Measurements from ENCODE around the gene MPRIP.

Gene MPRIP

GRCh38 chr17:17221329-17221728, 179.1 kb downstream of the MPRIP start:
- no peak for DNase-seq

- no peak for DNase-seq
These were observed 181.5 kb downstream of the MPRIP start for GRCh38 chr17:17223736-17224135.

GRCh38 chr17:17224137-17224536, 181.9 kb downstream of the MPRIP start:
- DNase-seq, result no peak

GRCh38 chr17:17225901-17226300, 183.6 kb downstream of the MPRIP start:
- DNase-seq, result no peak

GRCh38 chr17:17226451-17227265, 184.4 kb downstream of the MPRIP start:
- DNase-seq, result no peak

GRCh38 chr17:17227608-17228520, 185.6 kb downstream of the MPRIP start:
- no peak for DNase-seq

- DNase-seq, result no peak
These were observed 186.4 kb downstream of the MPRIP start for GRCh38 chr17:17228521-17229279.

- DNase-seq, result no peak
These were observed 187.4 kb downstream of the MPRIP start for GRCh38 chr17:17229416-17230384.

- DNase-seq, result peak; percentile 13
These were observed 189.5 kb downstream of the MPRIP start for GRCh38 chr17:17231621-17232302.

GRCh38 chr17:17232303-17232621, 190.0 kb downstream of the MPRIP start:
- no peak for DNase-seq

GRCh38 chr17:17235212-17236174, 193.2 kb downstream of the MPRIP start:
- DNase-seq, result no peak

GRCh38 chr17:17236295-17237025, 194.2 kb downstream of the MPRIP start:
- peak; percentile 10 for DNase-seq

GRCh38 chr17:17237026-17237799, 195.0 kb downstream of the MPRIP start, which contains the start of gene FLCN:
Gene FLCN (minus strand): TSS chr17:17237168. CDS start chr17:17228137, 9,031 bp downstream.
- peak; percentile 72 for DNase-seq

GRCh38 chr17:17239832-17240231, 197.6 kb downstream of the MPRIP start:
- DNase-seq, result no peak

GRCh38 chr17:17241656-17242055, 199.4 kb downstream of the MPRIP start:
- DNase-seq, result no peak

GRCh38 chr17:17242246-17242645, 200.0 kb downstream of the MPRIP start:
- DNase-seq, result no peak

All from NCI-H1694 (cell line).